SK-N-SH (cell line): ENCODE results near the gene E2F3. TPM values are rescaled to one million over a fixed set of nuclear protein-coding genes. Genes with fewer than 3 reads are reported as not detected.

ENCODE experiments used
- CTCF ChIA-PET: fragments of 300-600, 350-600 bp; formaldehyde crosslinking; extraction: SDS; loops from one replicate; lab custom pipeline; 2021; lab: Yijun Ruan, JAX
- POLR2A ChIA-PET: fragments of 350-600 bp; sonication (Branson Sonifier 250); formaldehyde crosslinking; extraction: SDS; loops from one replicate; lab custom pipeline; 2020; ENCODE audit warnings: antibody characterized with exemption, inconsistent platforms; lab: Yijun Ruan, JAX
- DNase-seq: peaks from one replicate; pipeline ENCODE4 v3.0.0; 2012
- H2AFZ ChIP-seq: fragments of 200-600 bp; sonication (generic); 2 replicates; pipeline ENCODE4 v1.8.1; 2016; ENCODE audit warnings: antibody characterized with exemption, mild to moderate bottlenecking, low read depth
- H3F3A ChIP-seq: fragments of 200-600 bp; sonication (generic); replicated peaks from 2 replicates; pipeline ENCODE3; 2016; ENCODE audit warnings: antibody characterized with exemption, mild to moderate bottlenecking; ENCODE audit not compliant: insufficient read depth
- H3K27ac ChIP-seq, 2 experiments: fragments of 200-500 bp in 1 of 2; fragments of 200-600 bp in 1 of 2; sonication (Bioruptor generic) in 1 of 2; sonication (generic), shearing (Covaris generic) in 1 of 2; 2 replicates each; pipeline versions ENCODE4 v1.5.1 to v1.6.1; 2014 to 2016; ENCODE audit warnings: low read depth in 2 of 2, inconsistent platforms in 1 of 2, low read length in 1 of 2, mild to moderate bottlenecking in 1 of 2, mixed read lengths in 1 of 2
- H3K27me3 ChIP-seq: fragments of 200-600 bp; sonication (generic), shearing (Covaris generic); 2 replicates; pipeline ENCODE4 v1.6.1; 2016; ENCODE audit warnings: mixed run types; ENCODE audit not compliant: insufficient read depth
- H3K36me3 ChIP-seq, 2 experiments: fragments of 200-500 bp in 1 of 2; fragments of 200-600 bp in 1 of 2; sonication (Bioruptor generic) in 1 of 2; sonication (generic) in 1 of 2; replicated peaks in 1 of 2; 2 replicates each; pipeline versions ENCODE3 to v1.5.1; 2014 to 2016; ENCODE audit warnings: low read length in 1 of 2, mild to moderate bottlenecking in 1 of 2; ENCODE audit not compliant: insufficient read depth in 2 of 2, control insufficient read depth in 1 of 2
- H3K4me1 ChIP-seq, 2 experiments: fragments of 200-500 bp in 1 of 2; fragments of 200-600 bp in 1 of 2; sonication (Bioruptor generic) in 1 of 2; sonication (generic), shearing (Covaris generic) in 1 of 2; 2 replicates each; pipeline versions ENCODE4 v1.5.1 to v1.6.1; 2014 to 2016; ENCODE audit warnings: low read depth in 1 of 2, low read length in 1 of 2, mixed run types in 1 of 2; ENCODE audit not compliant: insufficient read depth in 2 of 2, control insufficient read depth in 1 of 2
- H3K4me2 ChIP-seq: fragments of 200-600 bp; sonication (generic), shearing (Covaris generic); 2 replicates; pipeline ENCODE4 v1.6.1; 2017; ENCODE audit warnings: mixed run types
- H3K4me3 ChIP-seq, 2 experiments: fragments of 200-500 bp in 1 of 2; fragments of 200-600 bp in 1 of 2; sonication (Bioruptor generic) in 1 of 2; sonication (generic), shearing (Covaris generic) in 1 of 2; 2 replicates each; pipeline versions ENCODE4 v1.5.1 to v1.8.1; 2014 to 2016; ENCODE audit warnings: low read depth in 2 of 2, inconsistent platforms in 1 of 2, low read length in 1 of 2, mild to moderate bottlenecking in 1 of 2, mixed read lengths in 1 of 2, moderate library complexity in 1 of 2
- H3K79me2 ChIP-seq: fragments of 200-600 bp; sonication (generic); 2 replicates; pipeline ENCODE4 v1.8.1; 2017; ENCODE audit warnings: mild to moderate bottlenecking; ENCODE audit not compliant: insufficient read depth
- H3K9ac ChIP-seq: fragments of 200-600 bp; sonication (generic); 2 replicates; pipeline ENCODE4 v1.6.1; 2017; ENCODE audit warnings: mixed run types
- H3K9me2 ChIP-seq: fragments of 200-600 bp; sonication (generic); 2 replicates; pipeline ENCODE4 v1.6.1; 2017; ENCODE audit warnings: mixed run types
- H3K9me3 ChIP-seq: fragments of 200-600 bp; sonication (generic); 2 replicates; pipeline ENCODE4 v1.6.1; 2017; ENCODE audit warnings: mixed run types, mild to moderate bottlenecking, moderate library complexity
- H4K20me1 ChIP-seq: fragments of 200-600 bp; sonication (generic); 2 replicates; pipeline ENCODE4 v1.6.1; 2017; ENCODE audit warnings: mild to moderate bottlenecking, mixed run types; ENCODE audit not compliant: insufficient read depth
- CHD2 ChIP-seq: fragments of 150-350 bp; IDR thresholded peaks from 2 replicates; pipeline ENCODE4 v1.6.1; 2018; ENCODE audit warnings: low read length; ENCODE audit not compliant: partially characterized antibody
- FOXM1 ChIP-seq: IDR thresholded peaks from 2 replicates; pipeline ENCODE4 v1.4.0; 2012; ENCODE audit warnings: low read depth, mild to moderate bottlenecking
- JUND ChIP-seq: IDR thresholded peaks from 2 replicates; pipeline ENCODE4 v1.4.0; 2012
- MEF2A ChIP-seq: IDR thresholded peaks from 2 replicates; pipeline ENCODE4 v1.4.0; 2012; ENCODE audit warnings: low read depth, borderline replicate concordance
- NFIC ChIP-seq: IDR thresholded peaks from 2 replicates; pipeline ENCODE4 v1.4.0; 2012; ENCODE audit warnings: borderline replicate concordance
- PBX3 ChIP-seq: IDR thresholded peaks from 2 replicates; pipeline ENCODE4; 2012
- RAD21 ChIP-seq: IDR thresholded peaks from 2 replicates; pipeline ENCODE4 v1.6.1; 2012; ENCODE audit warnings: mild to moderate bottlenecking, low read length
- RCOR1 ChIP-seq: fragments of 150-350 bp; IDR thresholded peaks from 2 replicates; pipeline ENCODE4 v1.6.1; 2017; ENCODE audit warnings: antibody characterized with exemption, low read length
- RXRA ChIP-seq: IDR thresholded peaks from 2 replicates; pipeline ENCODE4 v1.4.0; 2012; ENCODE audit warnings: low read depth, mild to moderate bottlenecking, borderline replicate concordance
- TCF12 ChIP-seq: IDR thresholded peaks from 2 replicates; pipeline ENCODE4 v1.4.0; 2012
- ZBTB33 ChIP-seq: IDR thresholded peaks from 2 replicates; pipeline ENCODE4 v1.4.0; 2012; ENCODE audit warnings: low read depth, borderline replicate concordance
- WGBS: methylation state at CpG from one replicate; pipeline ENCODE4 v1.1.6; 2017; ENCODE audit warnings: low lambda C conversion rate; 5-methylcytosine and 5-hydroxymethylcytosine counted together
- polyA plus RNA-seq, 3 experiments: library from polyadenylated mRNA; depleted of rRNA; stranded (reverse); fragments of >200 nt; gene quantifications; 2 replicates each; pipeline ENCODE4 v1.2.3, GENCODE V29; 2012

The E2F3 gene
- polyA plus RNA-seq, 1 of the 3 experiments (the other 2 are of a cell fraction): 12.7 TPM

- Histone ChIP-seq H4K20me1 (peaks cover 76% of the 10 kb centered on the region), H3K9ac (no peak overlapping the region), H3K4me3 (no peak overlapping the region), H3K27ac (no peak overlapping the region), H3K36me3 (peaks cover 9 to 34% of the 10 kb centered on the region in 2 experiments), H3K9me2 (no peaks in the 10 kb centered on the region), H3K27me3 (no peaks in the 10 kb centered on the region), H3K4me1 (no peaks in the 10 kb centered on the region; a peak in 1 of 4 replicates), H3K9me3 (no peaks in the 10 kb centered on the region), H3K4me2 (no peak overlapping the region), H3F3A (no peaks in the 10 kb centered on the region), H3K79me2 (peaks cover 99% of the 10 kb centered on the region), H2AFZ (no peak overlapping the region)
- CTCF ChIA-PET: no interaction called here
- POLR2A ChIA-PET: no interaction called here
- 96% methylated on average over 6 of the region's 6 CpGs for WGBS
- DNase-seq: no peak
- TF ChIP-seq RAD21 (no peak), MEF2A (no peak), JUND (no peak), PBX3 (no peak), RXRA (no peak), ZBTB33 (no peak), NFIC (no peak)
Measured at GRCh38 chr6:20434766-20435165, 33.1 kb downstream of the E2F3 start.

GRCh38 chr6:20436719-20437118 is 35.0 kb downstream of the E2F3 start:
- Histone ChIP-seq H3K79me2 (peaks cover 99% of the 10 kb centered on the region), H3K9me2 (no peaks in the 10 kb centered on the region), H3K36me3 (peaks cover 2 to 31% of the 10 kb centered on the region in 2 experiments), H3K27me3 (no peaks in the 10 kb centered on the region), H4K20me1 (peaks cover 73% of the 10 kb centered on the region), H2AFZ (no peak overlapping the region), H3K4me1 (no peaks in the 10 kb centered on the region; a peak in 1 of 4 replicates), H3K27ac (no peak overlapping the region), H3F3A (no peaks in the 10 kb centered on the region), H3K4me3 (no peak overlapping the region), H3K9me3 (no peaks in the 10 kb centered on the region), H3K9ac (no peak overlapping the region), H3K4me2 (no peak overlapping the region)
- WGBS: 81% methylated on average over 2 of the region's 2 CpGs
- no peak for DNase-seq
- ChIA-PET CTCF (interaction anchor here (1.0 kb wide), 1 partner anchor 32 kb away, joined by 4 read pairs; no protein-coding TSS in a partner anchor), POLR2A (interaction anchor here (0.7 kb wide), 1 partner anchor 10 kb away, joined by 3 read pairs; no protein-coding TSS in a partner anchor)
- TF ChIP-seq TCF12 (no peak), CHD2 (no peak), RAD21 (no peak), RCOR1 (no peak), PBX3 (no peak), ZBTB33 (no peak), JUND (no peak), FOXM1 (no peak)
